Dendritic cell treated with granulocyte-macrophage colony-stimulating factor and Interleukin-4, amounts not matched to agents 40 ng/mL and 50 ng/mL, for 4 days (primary cell): ENCODE measurements around the gene MS4A14.
A peak's percentile ranks its signal among the peaks of the same experiment; 100 is the strongest.
"Not testable (repeated sequence)": the region's sequence is repeated elsewhere in the genome, so short reads cannot be mapped to it uniquely, and the experiment has no call there.

Experiments
- H3K27ac Mint-ChIP-seq: one replicate; pipeline ENCODE4 v1.8.0; 2022; ENCODE audit warnings: mild to moderate bottlenecking, mixed read lengths
- H3K27me3 Mint-ChIP-seq: one replicate; pipeline ENCODE4 v1.8.0; 2022; ENCODE audit warnings: mild to moderate bottlenecking, mixed read lengths
- H3K36me3 Mint-ChIP-seq: one replicate; pipeline ENCODE4 v1.8.0; 2022; ENCODE audit warnings: low read depth, mixed read lengths
- H3K4me1 Mint-ChIP-seq: one replicate; pipeline ENCODE4 v1.8.0; 2022; ENCODE audit warnings: low read depth, mixed read lengths
- H3K4me3 Mint-ChIP-seq: one replicate; pipeline ENCODE4 v1.8.0; 2022; ENCODE audit warnings: mild to moderate bottlenecking, moderate library complexity, mixed read lengths
- H3K9me3 Mint-ChIP-seq: one replicate; pipeline ENCODE4 v1.8.0; 2022; ENCODE audit warnings: mixed read lengths
- intact Hi-C: fragments of 100-400 bp; cut with micrococcal nuclease; formaldehyde crosslinking; loops from one replicate; pipeline ENCODE4 v1.15.0; 2022

The MS4A14 gene

GRCh38 chr11:60396382-60396781, at the start of gene MS4A14:
Gene MS4A14, plus strand, starts transcription at chr11:60396459. Its CDS starts 120 bp downstream, at chr11:60396579.
- Mint-ChIP-seq H3K27ac (peak within 1 kb of the TSS; percentile 92), H3K9me3 (no peaks in the 10 kb centered on the region), H3K36me3 (peaks cover 84% of the 10 kb centered on the region), H3K4me3 (no peak within 1 kb of the TSS), H3K27me3 (no peaks in the 10 kb centered on the region), H3K4me1 (peaks cover 65% of the 10 kb centered on the region)
- intact Hi-C loops, result loop anchor here (1.0 kb wide), 2 partner anchors 18 to 32 kb away; partner anchors contain the start of gene MS4A7

GRCh38 chr11:60347084-60347797, 49.0 kb upstream of the MS4A14 start:
- Mint-ChIP-seq H3K9me3 (no peaks in the 10 kb centered on the region), H3K27ac (peak overlapping the region; percentile 70), H3K36me3 (no peaks in the 10 kb centered on the region), H3K4me3 (no peak overlapping the region), H3K27me3 (peaks cover 2% of the 10 kb centered on the region), H3K4me1 (peaks cover 51% of the 10 kb centered on the region)
- intact Hi-C loops, result loop anchor here (5.0 kb wide), 3 partner anchors 80 to 270 kb away; no protein-coding TSS in a partner anchor

GRCh38 chr11:60348116-60348515, 48.1 kb upstream of the MS4A14 start:
- H3K9me3 Mint-ChIP-seq, result peaks cover under 1% of the 10 kb centered on the region
- H3K27me3 Mint-ChIP-seq, result peaks cover 2% of the 10 kb centered on the region
- peak overlapping the region; percentile 70 for H3K27ac Mint-ChIP-seq
- no peak overlapping the region for H3K4me3 Mint-ChIP-seq
- intact Hi-C loops, result loop anchor here (5.0 kb wide), 3 partner anchors 81 to 269 kb away; no protein-coding TSS in a partner anchor
- H3K4me1 Mint-ChIP-seq, result peaks cover 48% of the 10 kb centered on the region
- H3K36me3 Mint-ChIP-seq, result no peaks in the 10 kb centered on the region

- H3K9me3 Mint-ChIP-seq, result peaks cover 20% of the 10 kb centered on the region
- peak overlapping the region; percentile 65 for H3K27ac Mint-ChIP-seq
- intact Hi-C loops, result loop anchor here (5.0 kb wide), 3 partner anchors 83 to 267 kb away; no protein-coding TSS in a partner anchor
- H3K36me3 Mint-ChIP-seq, result peaks cover 9% of the 10 kb centered on the region
- peaks cover 43% of the 10 kb centered on the region for H3K4me1 Mint-ChIP-seq
- no peaks in the 10 kb centered on the region for H3K27me3 Mint-ChIP-seq
- H3K4me3 Mint-ChIP-seq, result no peak overlapping the region
These were observed 46.3 kb upstream of the MS4A14 start for GRCh38 chr11:60349990-60350389.

- Mint-ChIP-seq H3K27me3 (no peaks in the 10 kb centered on the region), H3K27ac (peak overlapping the region; percentile 53), H3K9me3 (peaks cover 43% of the 10 kb centered on the region), H3K4me1 (peaks cover 39% of the 10 kb centered on the region), H3K4me3 (no peak overlapping the region), H3K36me3 (peaks cover 28% of the 10 kb centered on the region)
- intact Hi-C loops, result no loop called here
These were observed 38.5 kb upstream of the MS4A14 start for GRCh38 chr11:60357771-60358170.

- intact Hi-C loops, result no loop called here
- no peaks in the 10 kb centered on the region for H3K27me3 Mint-ChIP-seq
These were observed 35.6 kb upstream of the MS4A14 start for GRCh38 chr11:60360621-60361020.

GRCh38 chr11:60362241-60362640, 34.0 kb upstream of the MS4A14 start:
- peak overlapping the region; percentile 99 for H3K27ac Mint-ChIP-seq
- intact Hi-C loops, result loop anchor here (2.0 kb wide), 1 partner anchor 257 kb away; no protein-coding TSS in a partner anchor

More at GRCh38 chr11:60360621-60361020, 35.6 kb upstream of the MS4A14 start:
- H3K36me3 Mint-ChIP-seq, result peaks cover 19% of the 10 kb centered on the region
- peaks cover 20% of the 10 kb centered on the region for H3K9me3 Mint-ChIP-seq
- no peak overlapping the region for H3K27ac Mint-ChIP-seq
- H3K4me3 Mint-ChIP-seq, result no peak overlapping the region
- H3K4me1 Mint-ChIP-seq, result peaks cover 67% of the 10 kb centered on the region

GRCh38 chr11:60363542-60364470, 32.5 kb upstream of the MS4A14 start:
- Mint-ChIP-seq H3K27ac (peak overlapping the region; percentile 99), H3K9me3 (peaks cover 33% of the 10 kb centered on the region), H3K4me3 (peak overlapping the region; percentile 79), H3K36me3 (peaks cover 34% of the 10 kb centered on the region), H3K27me3 (no peaks in the 10 kb centered on the region), H3K4me1 (peaks cover 54% of the 10 kb centered on the region)
- intact Hi-C loops, result loop anchor here (1.0 to 2.0 kb wide), 4 partner anchors 14 to 255 kb away; partner anchors contain the start of genes MS4A14 and MS4A7

More at GRCh38 chr11:60362241-60362640, 34.0 kb upstream of the MS4A14 start:
- Mint-ChIP-seq H3K4me3 (no peak overlapping the region), H3K27me3 (no peaks in the 10 kb centered on the region), H3K36me3 (peaks cover 19% of the 10 kb centered on the region), H3K9me3 (peaks cover 20% of the 10 kb centered on the region), H3K4me1 (peaks cover 59% of the 10 kb centered on the region)

GRCh38 chr11:60366262-60366904, 29.9 kb upstream of the MS4A14 start:
- H3K27me3 Mint-ChIP-seq, intact Hi-C loops, H3K4me3 Mint-ChIP-seq: not testable (repeated sequence)
- Mint-ChIP-seq H3K27ac (peak overlapping the region; percentile 99), H3K36me3 (peaks cover 23% of the 10 kb centered on the region), H3K9me3 (peaks cover 22% of the 10 kb centered on the region), H3K4me1 (peaks cover 65% of the 10 kb centered on the region)

- peaks cover 20% of the 10 kb centered on the region for H3K36me3 Mint-ChIP-seq
- H3K9me3 Mint-ChIP-seq, result peaks cover 19% of the 10 kb centered on the region
- H3K27ac Mint-ChIP-seq, result peak overlapping the region; percentile 69
- no peaks in the 10 kb centered on the region for H3K27me3 Mint-ChIP-seq
- H3K4me1 Mint-ChIP-seq, result peaks cover 65% of the 10 kb centered on the region
- H3K4me3 Mint-ChIP-seq, result no peak overlapping the region
- intact Hi-C loops, result no loop called here
These were observed 29.2 kb upstream of the MS4A14 start for GRCh38 chr11:60367009-60367408.

GRCh38 chr11:60367896-60368295, 28.4 kb upstream of the MS4A14 start:
- Mint-ChIP-seq H3K27me3 (no peaks in the 10 kb centered on the region), H3K27ac (peak overlapping the region; percentile 69), H3K4me1 (peaks cover 63% of the 10 kb centered on the region), H3K4me3 (no peak overlapping the region), H3K36me3 (peaks cover 20% of the 10 kb centered on the region), H3K9me3 (peaks cover 19% of the 10 kb centered on the region)
- intact Hi-C loops, result no loop called here

- H3K27ac Mint-ChIP-seq, result peak overlapping the region; percentile 66
- intact Hi-C loops, result loop anchor here (1.0 kb wide), 1 partner anchor 15 kb away; no protein-coding TSS in a partner anchor
- peaks cover 20% of the 10 kb centered on the region for H3K36me3 Mint-ChIP-seq
- H3K9me3 Mint-ChIP-seq, result peaks cover 19% of the 10 kb centered on the region
- H3K27me3 Mint-ChIP-seq, result no peaks in the 10 kb centered on the region
- H3K4me3 Mint-ChIP-seq, result no peak overlapping the region
- H3K4me1 Mint-ChIP-seq, result peaks cover 59% of the 10 kb centered on the region
These were observed 25.9 kb upstream of the MS4A14 start for GRCh38 chr11:60370252-60370810.

- Mint-ChIP-seq H3K27me3 (no peaks in the 10 kb centered on the region), H3K27ac (peak overlapping the region; percentile 66), H3K4me1 (peaks cover 55% of the 10 kb centered on the region), H3K4me3 (no peak overlapping the region), H3K9me3 (peaks cover 19% of the 10 kb centered on the region), H3K36me3 (peaks cover 20% of the 10 kb centered on the region)
- intact Hi-C loops, result loop anchor here (1.0 kb wide), 1 partner anchor 14 kb away; no protein-coding TSS in a partner anchor
These were observed 25.4 kb upstream of the MS4A14 start for GRCh38 chr11:60370811-60371298.
